GM21619 (cell line): ENCODE data around the gene S100A13.

ENCODE experiments used
- ATAC-seq: cut with Tn5 transposase; IDR thresholded peaks from one replicate; pipeline ENCODE4 v1.9.1; 2021; ENCODE audit not compliant: unreplicated experiment

The S100A13 gene

GRCh38 chr1:153573351-153573750, 54.0 kb downstream of the S100A13 start:
- no peak for ATAC-seq

DNA sequence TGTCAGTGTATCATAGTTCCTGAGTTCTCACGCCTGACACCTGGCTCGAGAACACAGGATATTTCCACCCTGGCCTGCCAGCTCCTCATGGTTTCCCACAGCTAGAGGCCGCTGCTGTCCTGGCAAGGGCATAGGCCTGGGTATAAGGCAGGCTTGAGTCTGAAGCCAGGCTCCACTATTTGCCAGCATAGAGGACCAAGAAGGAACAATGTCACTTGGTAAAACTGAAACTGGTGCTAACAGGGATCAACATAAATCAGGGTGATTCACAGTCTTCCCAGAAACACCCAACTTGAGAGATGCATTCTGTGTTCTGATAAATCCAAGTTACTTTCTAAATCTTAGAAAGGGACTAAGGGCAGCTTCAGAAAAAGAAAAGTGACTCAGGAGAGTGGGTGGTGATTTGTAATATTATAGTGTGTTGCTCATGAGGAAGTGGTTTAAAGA, 54.7 kb downstream of the S100A13 start:
- ATAC-seq = no peak

- no peak for ATAC-seq
Measured at GRCh38 chr1:153571706-153572105, 55.6 kb downstream of the S100A13 start.

- ATAC-seq = no peak
Measured at GRCh38 chr1:153570874-153571273, 56.4 kb downstream of the S100A13 start.

GRCh38 chr1:153569465-153569864, 57.8 kb downstream of the S100A13 start:
- ATAC-seq = no peak
